Osteoblast (primary cell): ENCODE results near the gene JPH3. TPM values are rescaled to one million over a fixed set of nuclear protein-coding genes. Genes with fewer than 3 reads are reported as not detected.

Experiments used
- DNase-seq: peaks from one replicate; pipeline ENCODE4 v3.0.0; 2011; ENCODE audit warnings: low spot score, mixed read lengths; ENCODE audit not compliant: insufficient read length; ENCODE audit errors: missing footprints
- H2AFZ ChIP-seq: 2 replicates; pipeline ENCODE4 v1.6.0; 2011; ENCODE audit warnings: mild to moderate bottlenecking, low read length
- H3K27ac ChIP-seq: 2 replicates; pipeline ENCODE4 v1.5.1; 2011; ENCODE audit warnings: mild to moderate bottlenecking, low read depth, low read length, moderate library complexity
- H3K27me3 ChIP-seq: 2 replicates; pipeline ENCODE4 v1.6.0; 2012; ENCODE audit warnings: mild to moderate bottlenecking, control low read depth, inconsistent platforms, low read length, moderate library complexity; ENCODE audit not compliant: insufficient read depth
- H3K36me3 ChIP-seq: 2 replicates; pipeline ENCODE4 v1.5.1; 2011; ENCODE audit warnings: mild to moderate bottlenecking, low read length, control low read depth, moderate library complexity; ENCODE audit not compliant: insufficient read depth
- H3K4me1 ChIP-seq: 2 replicates; pipeline ENCODE4 v1.5.1; 2011; ENCODE audit warnings: mild to moderate bottlenecking, low read length, control low read depth, moderate library complexity; ENCODE audit not compliant: insufficient read depth
- H3K4me2 ChIP-seq: 2 replicates; pipeline ENCODE4 v1.6.0; 2011; ENCODE audit warnings: mild to moderate bottlenecking, low read length; ENCODE audit not compliant: insufficient read depth
- H3K4me3 ChIP-seq: fragments of 200-600 bp; sonication (generic); 3 replicates; pipeline ENCODE4 v1.5.1; 2012; ENCODE audit warnings: mild to moderate bottlenecking, low read length, inconsistent platforms; ENCODE audit not compliant: insufficient read depth
- H3K79me2 ChIP-seq: 2 replicates; pipeline ENCODE4 v1.6.0; 2012; ENCODE audit warnings: mild to moderate bottlenecking, low read length, control low read depth, inconsistent platforms; ENCODE audit not compliant: insufficient read depth
- H3K9me3 ChIP-seq: 2 replicates; pipeline ENCODE4 v1.5.1; 2011; ENCODE audit warnings: low read depth, low read length, control low read depth
- H4K20me1 ChIP-seq: 2 replicates; pipeline ENCODE4 v1.6.0; 2012; ENCODE audit warnings: mild to moderate bottlenecking, low read length, control low read depth; ENCODE audit not compliant: insufficient read depth
- total RNA-seq: library from RNA; depleted of rRNA; stranded (reverse); fragments of >200 nt; gene quantifications from 2 replicates; pipeline ENCODE4 v1.2.3, GENCODE V29; 2012
- TF ChIP-seq, protein P1 (sequence below): IDR thresholded peaks from 2 replicates; pipeline ENCODE4 v1.5.1; 2011; ENCODE audit warnings: mild to moderate bottlenecking, low read depth, low read length, moderate library complexity; ENCODE audit errors: extremely low read depth

JPH3 gene
- total RNA-seq, 1 donor, result not detected

DNA sequence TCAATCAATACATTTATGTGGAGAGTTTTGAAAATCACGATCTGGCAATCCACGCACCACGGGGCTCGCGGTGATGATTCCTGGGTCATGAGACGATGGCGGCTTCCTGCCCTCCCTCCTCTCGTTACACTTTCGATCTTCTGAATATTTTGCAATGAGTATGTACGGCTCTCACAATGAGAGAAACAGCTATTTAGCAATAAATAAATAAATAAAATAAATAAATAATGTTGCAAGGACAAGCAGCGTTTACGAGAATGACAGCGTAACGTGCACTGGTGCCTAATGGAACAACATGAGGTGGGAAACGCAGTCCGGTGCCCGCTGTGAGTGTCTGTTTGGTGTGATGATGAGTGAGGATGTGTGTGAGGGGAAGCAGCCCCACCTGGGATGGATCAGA, 46.7 kb upstream of the JPH3 start:
- no peaks in the 10 kb centered on the region for H3K9me3 ChIP-seq
- H3K36me3 ChIP-seq, result no peaks in the 10 kb centered on the region
- no peaks in the 10 kb centered on the region for H3K4me1 ChIP-seq
- H3K4me3 ChIP-seq, result no peak overlapping the region
- TF ChIP-seq, protein P1, sequence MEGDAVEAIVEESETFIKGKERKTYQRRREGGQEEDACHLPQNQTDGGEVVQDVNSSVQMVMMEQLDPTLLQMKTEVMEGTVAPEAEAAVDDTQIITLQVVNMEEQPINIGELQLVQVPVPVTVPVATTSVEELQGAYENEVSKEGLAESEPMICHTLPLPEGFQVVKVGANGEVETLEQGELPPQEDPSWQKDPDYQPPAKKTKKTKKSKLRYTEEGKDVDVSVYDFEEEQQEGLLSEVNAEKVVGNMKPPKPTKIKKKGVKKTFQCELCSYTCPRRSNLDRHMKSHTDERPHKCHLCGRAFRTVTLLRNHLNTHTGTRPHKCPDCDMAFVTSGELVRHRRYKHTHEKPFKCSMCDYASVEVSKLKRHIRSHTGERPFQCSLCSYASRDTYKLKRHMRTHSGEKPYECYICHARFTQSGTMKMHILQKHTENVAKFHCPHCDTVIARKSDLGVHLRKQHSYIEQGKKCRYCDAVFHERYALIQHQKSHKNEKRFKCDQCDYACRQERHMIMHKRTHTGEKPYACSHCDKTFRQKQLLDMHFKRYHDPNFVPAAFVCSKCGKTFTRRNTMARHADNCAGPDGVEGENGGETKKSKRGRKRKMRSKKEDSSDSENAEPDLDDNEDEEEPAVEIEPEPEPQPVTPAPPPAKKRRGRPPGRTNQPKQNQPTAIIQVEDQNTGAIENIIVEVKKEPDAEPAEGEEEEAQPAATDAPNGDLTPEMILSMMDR, result no peak
- peak; percentile 50 for DNase-seq
- H3K4me2 ChIP-seq, result no peak overlapping the region
- H3K79me2 ChIP-seq, result no peaks in the 10 kb centered on the region
- peaks cover 9% of the 10 kb centered on the region for H3K27me3 ChIP-seq
- no peak overlapping the region for H3K27ac ChIP-seq
- no peak overlapping the region for H2AFZ ChIP-seq
- no peaks in the 10 kb centered on the region for H4K20me1 ChIP-seq

- Histone ChIP-seq H2AFZ (peak overlapping the region; percentile 85), H3K27ac (no peak overlapping the region), H3K9me3 (no peaks in the 10 kb centered on the region), H4K20me1 (no peaks in the 10 kb centered on the region), H3K27me3 (peaks cover 9% of the 10 kb centered on the region), H3K4me3 (no peak overlapping the region), H3K4me1 (no peaks in the 10 kb centered on the region), H3K4me2 (peak overlapping the region; percentile 24), H3K36me3 (no peaks in the 10 kb centered on the region), H3K79me2 (no peaks in the 10 kb centered on the region)
- TF ChIP-seq, protein P1, result no peak
- DNase-seq, result peak; percentile 93
Observed at GRCh38 chr16:87556941-87557459, 45.3 kb upstream of the JPH3 start.

GRCh38 chr16:87558682-87559081, 43.6 kb upstream of the JPH3 start:
- H3K27me3 ChIP-seq, result peaks cover 9% of the 10 kb centered on the region
- no peaks in the 10 kb centered on the region for H4K20me1 ChIP-seq
- H2AFZ ChIP-seq, result no peak overlapping the region
- no peak overlapping the region for H3K27ac ChIP-seq
- TF ChIP-seq, protein P1, result no peak
- no peak for DNase-seq
- H3K4me2 ChIP-seq, result no peak overlapping the region
- no peaks in the 10 kb centered on the region for H3K4me1 ChIP-seq
- H3K4me3 ChIP-seq, result no peak overlapping the region
- H3K36me3 ChIP-seq, result no peaks in the 10 kb centered on the region
- H3K79me2 ChIP-seq, result no peaks in the 10 kb centered on the region
- no peaks in the 10 kb centered on the region for H3K9me3 ChIP-seq

DNA sequence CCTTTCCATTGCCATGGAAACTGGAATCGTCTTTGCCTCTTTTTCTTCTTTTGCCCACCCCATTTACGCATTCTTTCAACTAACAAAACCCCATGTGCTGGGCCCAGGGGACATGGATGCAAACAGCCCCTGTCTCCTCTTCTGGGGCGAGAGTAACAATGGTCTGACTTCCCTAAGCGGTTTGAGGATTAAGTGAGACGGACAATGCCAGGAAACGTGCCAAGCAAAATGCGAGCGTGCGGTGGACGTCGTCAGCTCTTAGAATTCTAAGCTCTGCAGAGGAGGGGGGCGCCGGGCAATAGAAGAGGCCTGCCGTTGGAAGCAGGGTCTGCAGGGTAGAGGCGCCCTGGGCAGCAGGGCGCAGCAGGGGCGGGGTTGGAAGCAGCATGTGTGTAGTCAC, 42.4 kb upstream of the JPH3 start:
- H3K27ac ChIP-seq, result no peak overlapping the region
- no peaks in the 10 kb centered on the region for H3K9me3 ChIP-seq
- peaks cover 5% of the 10 kb centered on the region for H3K27me3 ChIP-seq
- H2AFZ ChIP-seq, result no peak overlapping the region
- H3K36me3 ChIP-seq, result no peaks in the 10 kb centered on the region
- no peaks in the 10 kb centered on the region for H3K4me1 ChIP-seq
- no peak overlapping the region for H3K4me3 ChIP-seq
- H3K4me2 ChIP-seq, result no peak overlapping the region
- DNase-seq, result peak; percentile 52
- TF ChIP-seq, protein P1, result no peak
- no peaks in the 10 kb centered on the region for H4K20me1 ChIP-seq
- no peaks in the 10 kb centered on the region for H3K79me2 ChIP-seq
